Measurements from ENCODE around the gene CNTNAP5.

The CNTNAP5 gene

DNA sequence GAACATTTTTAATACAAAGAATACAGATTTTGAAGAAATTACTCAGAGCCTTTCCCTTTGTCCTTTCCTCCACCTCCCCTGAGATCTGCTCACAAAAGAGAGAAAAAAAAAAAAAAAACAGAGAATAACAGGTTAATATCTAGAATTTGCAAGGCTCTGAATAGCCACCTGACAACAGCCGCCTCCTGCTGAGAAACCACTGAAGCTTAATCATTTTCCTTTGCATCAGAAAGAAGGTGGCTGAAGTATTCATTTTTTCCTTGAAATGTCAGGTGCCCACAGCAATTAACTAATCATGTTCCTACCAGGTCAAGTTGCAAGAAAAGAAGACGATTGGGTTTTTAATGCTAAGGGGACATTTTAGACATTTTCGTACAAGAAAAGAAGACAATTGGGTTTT, 21.2 kb downstream of the CNTNAP5 start:
- no peaks in the 10 kb centered on the region for H3K4me1 ChIP-seq (ENCODE audit: control insufficient read depth, insufficient read depth, low read depth, low read length)
- H3K4me2 ChIP-seq (ENCODE audit: low read length, poor library complexity, severe bottlenecking): no peak overlapping the region

DNA sequence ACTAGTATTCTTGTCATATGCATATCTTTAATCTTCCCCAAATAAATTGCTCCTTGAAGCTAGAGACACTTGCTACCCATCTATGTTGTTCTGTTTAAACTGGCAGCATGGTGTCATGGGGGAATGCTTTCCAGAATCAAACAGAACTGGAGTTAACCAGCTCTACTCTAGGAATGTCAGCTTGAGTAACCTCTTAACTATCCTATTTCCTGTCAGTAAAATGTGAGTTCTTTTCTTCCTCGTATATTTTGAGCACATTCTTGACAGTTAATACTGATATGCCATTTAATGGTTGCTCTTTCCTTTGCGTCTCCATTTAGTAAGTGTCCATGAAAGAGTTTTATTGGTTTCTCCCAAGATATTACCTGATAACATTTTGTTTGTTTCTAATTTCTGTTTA, 23.0 kb downstream of the CNTNAP5 start:
- Histone ChIP-seq H3K27ac (ENCODE audit: low read length, poor library complexity, severe bottlenecking) (no peak overlapping the region), H2BK5ac (ENCODE audit: low read depth, low read length, poor library complexity, severe bottlenecking) (no peak overlapping the region), H3K4me2 (ENCODE audit: low read length, poor library complexity, severe bottlenecking) (no peak overlapping the region), H2BK12ac (ENCODE audit: low read length in 2 of 2) (no peak overlapping the region), H3K4me3 (ENCODE audit: insufficient read depth in 1 of 2, low read depth in 1 of 2, low read length in 2 of 2) (no peak overlapping the region), H3K36me3 (ENCODE audit: control insufficient read depth in 1 of 2, insufficient read depth in 2 of 2, low read depth in 1 of 2, low read length in 2 of 2) (no peaks in the 10 kb centered on the region), H3K27me3 (ENCODE audit: control insufficient read depth in 1 of 2, insufficient read depth in 1 of 2, low read length in 2 of 2) (no peaks in the 10 kb centered on the region), H3K9ac (ENCODE audit: low read length) (no peak overlapping the region), H3K23ac (ENCODE audit: low read length in 2 of 2) (no peak overlapping the region), H2BK15ac (ENCODE audit: low read depth, poor library complexity, severe bottlenecking) (no peak overlapping the region), H2AK5ac (ENCODE audit: low read length, severe bottlenecking) (no peak overlapping the region), H3K9me3 (ENCODE audit: control insufficient read depth, low read length) (no peaks in the 10 kb centered on the region), H3K4me1 (ENCODE audit: control insufficient read depth, insufficient read depth, low read depth, low read length) (no peaks in the 10 kb centered on the region), H3K79me1 (replicated peaks; ENCODE audit: low read length, poor library complexity, severe bottlenecking) (no peaks in the 10 kb centered on the region), H4K91ac (ENCODE audit: low read length) (no peak overlapping the region), H4K8ac (ENCODE audit: low read length) (no peak overlapping the region), H2AFZ (ENCODE audit: low read depth, low read length) (no peak overlapping the region), H3K14ac (ENCODE audit: low read length in 2 of 2) (no peak overlapping the region), H3K4ac (ENCODE audit: low read depth in 1 of 2, low read length in 2 of 2) (no peak overlapping the region), H2BK120ac (ENCODE audit: low read depth, low read length) (no peak overlapping the region), H3K18ac (ENCODE audit: low read depth in 1 of 2, low read length in 2 of 2) (no peak overlapping the region)
- DNase-seq: no peak
- no CpG with 5 or more reads among the region's 2 CpGs for WGBS

More for the DNA sequence above, 21.2 kb downstream of the CNTNAP5 start:
- Histone ChIP-seq H3K36me3 (ENCODE audit: control insufficient read depth in 1 of 2, insufficient read depth in 2 of 2, low read depth in 1 of 2, low read length in 2 of 2) (no peaks in the 10 kb centered on the region), H3K27me3 (ENCODE audit: control insufficient read depth in 1 of 2, insufficient read depth in 1 of 2, low read length in 2 of 2) (no peaks in the 10 kb centered on the region), H3K14ac (ENCODE audit: low read length in 2 of 2) (no peak overlapping the region), H2BK120ac (ENCODE audit: low read depth, low read length) (no peak overlapping the region), H3K9me3 (ENCODE audit: control insufficient read depth, low read length) (no peaks in the 10 kb centered on the region), H2BK15ac (ENCODE audit: low read depth, poor library complexity, severe bottlenecking) (no peak overlapping the region), H2BK12ac (ENCODE audit: low read length in 2 of 2) (no peak overlapping the region), H3K9ac (ENCODE audit: low read length) (no peak overlapping the region), H4K91ac (ENCODE audit: low read length) (no peak overlapping the region), H3K79me1 (replicated peaks; ENCODE audit: low read length, poor library complexity, severe bottlenecking) (no peaks in the 10 kb centered on the region), H3K23ac (ENCODE audit: low read length in 2 of 2) (no peak overlapping the region), H2AFZ (ENCODE audit: low read depth, low read length) (no peak overlapping the region), H3K4me3 (ENCODE audit: insufficient read depth in 1 of 2, low read depth in 1 of 2, low read length in 2 of 2) (no peak overlapping the region), H3K18ac (ENCODE audit: low read depth in 1 of 2, low read length in 2 of 2) (no peak overlapping the region), H3K4ac (ENCODE audit: low read depth in 1 of 2, low read length in 2 of 2) (no peak overlapping the region), H2BK5ac (ENCODE audit: low read depth, low read length, poor library complexity, severe bottlenecking) (no peak overlapping the region), H3K27ac (ENCODE audit: low read length, poor library complexity, severe bottlenecking) (no peak overlapping the region), H4K8ac (ENCODE audit: low read length) (no peak overlapping the region), H2AK5ac (ENCODE audit: low read length, severe bottlenecking) (no peak overlapping the region)
- DNase-seq: no peak
- WGBS: 53% methylated on average over 3 of the region's 3 CpGs

DNA sequence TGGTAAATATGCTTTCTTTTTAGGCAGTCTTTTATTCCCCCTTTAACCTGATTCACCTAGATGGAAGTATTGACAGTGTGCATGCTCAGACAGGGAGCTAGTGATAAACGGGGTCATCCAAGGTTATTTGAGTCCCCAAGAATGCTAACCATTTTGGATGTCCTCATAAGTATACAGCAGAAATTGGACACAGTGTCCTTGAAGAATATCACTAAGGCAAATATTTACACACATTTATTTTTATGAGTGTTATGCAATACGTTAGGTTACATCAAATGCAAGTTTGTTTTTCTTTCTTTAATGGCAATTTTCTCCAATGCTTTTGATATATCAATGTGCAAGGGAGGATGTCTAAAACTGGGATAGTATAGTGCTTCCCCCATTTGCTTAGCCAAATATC, 23.6 kb downstream of the CNTNAP5 start:
- Histone ChIP-seq H3K4me1 (ENCODE audit: control insufficient read depth, insufficient read depth, low read depth, low read length) (no peaks in the 10 kb centered on the region), H4K91ac (ENCODE audit: low read length) (no peak overlapping the region), H3K4ac (ENCODE audit: low read depth in 1 of 2, low read length in 2 of 2) (no peak overlapping the region), H2BK15ac (ENCODE audit: low read depth, poor library complexity, severe bottlenecking) (no peak overlapping the region), H3K4me3 (ENCODE audit: insufficient read depth in 1 of 2, low read depth in 1 of 2, low read length in 2 of 2) (no peak overlapping the region), H3K23ac (ENCODE audit: low read length in 2 of 2) (no peak overlapping the region), H2AFZ (ENCODE audit: low read depth, low read length) (no peak overlapping the region), H2AK5ac (ENCODE audit: low read length, severe bottlenecking) (no peak overlapping the region), H2BK12ac (ENCODE audit: low read length in 2 of 2) (no peak overlapping the region), H3K27ac (ENCODE audit: low read length, poor library complexity, severe bottlenecking) (no peak overlapping the region), H3K27me3 (ENCODE audit: control insufficient read depth in 1 of 2, insufficient read depth in 1 of 2, low read length in 2 of 2) (no peaks in the 10 kb centered on the region), H3K36me3 (ENCODE audit: control insufficient read depth in 1 of 2, insufficient read depth in 2 of 2, low read depth in 1 of 2, low read length in 2 of 2) (no peaks in the 10 kb centered on the region), H4K8ac (ENCODE audit: low read length) (no peak overlapping the region), H3K18ac (ENCODE audit: low read depth in 1 of 2, low read length in 2 of 2) (no peak overlapping the region), H3K4me2 (ENCODE audit: low read length, poor library complexity, severe bottlenecking) (no peak overlapping the region), H2BK120ac (ENCODE audit: low read depth, low read length) (no peak overlapping the region), H2BK5ac (ENCODE audit: low read depth, low read length, poor library complexity, severe bottlenecking) (no peak overlapping the region), H3K9ac (ENCODE audit: low read length) (no peak overlapping the region), H3K14ac (ENCODE audit: low read length in 2 of 2) (no peak overlapping the region), H3K9me3 (ENCODE audit: control insufficient read depth, low read length) (no peaks in the 10 kb centered on the region), H3K79me1 (replicated peaks; ENCODE audit: low read length, poor library complexity, severe bottlenecking) (no peaks in the 10 kb centered on the region)
- DNase-seq: no peak
- WGBS: 100% methylated on average over 1 of the region's 2 CpGs

DNA sequence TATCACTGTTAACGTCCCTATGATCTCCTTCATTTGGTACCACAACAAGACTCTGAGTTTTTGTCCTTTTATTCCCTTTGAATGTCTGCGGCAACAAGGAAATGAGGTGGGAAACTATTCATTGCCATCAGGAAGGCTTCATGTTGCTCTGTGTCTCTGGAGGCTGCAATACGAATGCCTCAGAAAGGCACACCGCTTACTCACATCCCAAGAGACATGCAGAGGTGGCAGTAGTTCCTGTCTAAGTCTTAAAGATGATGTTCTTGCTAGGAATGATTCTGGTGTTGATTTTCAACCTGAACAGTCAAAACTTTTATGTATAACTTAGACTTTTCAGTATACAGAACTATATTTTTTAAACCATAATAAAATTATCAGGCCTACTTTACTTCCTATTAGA, 24.0 kb downstream of the CNTNAP5 start:
- H2BK15ac ChIP-seq (ENCODE audit: low read depth, poor library complexity, severe bottlenecking): no peak overlapping the region
- no peaks in the 10 kb centered on the region for H3K4me1 ChIP-seq (ENCODE audit: control insufficient read depth, insufficient read depth, low read depth, low read length)
- no peak overlapping the region for H2AK5ac ChIP-seq (ENCODE audit: low read length, severe bottlenecking)
- H3K36me3 ChIP-seq (ENCODE audit: control insufficient read depth in 1 of 2, insufficient read depth in 2 of 2, low read depth in 1 of 2, low read length in 2 of 2): no peaks in the 10 kb centered on the region
- no peak overlapping the region for H3K9ac ChIP-seq (ENCODE audit: low read length)
- no peak overlapping the region for H2AFZ ChIP-seq (ENCODE audit: low read depth, low read length)
- DNase-seq: no peak
- no peak overlapping the region for H4K8ac ChIP-seq (ENCODE audit: low read length)
- H2BK12ac ChIP-seq (ENCODE audit: low read length in 2 of 2): no peak overlapping the region
- H3K27ac ChIP-seq (ENCODE audit: low read length, poor library complexity, severe bottlenecking): no peak overlapping the region
- H3K18ac ChIP-seq (ENCODE audit: low read depth in 1 of 2, low read length in 2 of 2): no peak overlapping the region
- no peak overlapping the region for H2BK120ac ChIP-seq (ENCODE audit: low read depth, low read length)
- no peaks in the 10 kb centered on the region for H3K27me3 ChIP-seq (ENCODE audit: control insufficient read depth in 1 of 2, insufficient read depth in 1 of 2, low read length in 2 of 2)
- H3K4ac ChIP-seq (ENCODE audit: low read depth in 1 of 2, low read length in 2 of 2): no peak overlapping the region
- H4K91ac ChIP-seq (ENCODE audit: low read length): no peak overlapping the region
- H2BK5ac ChIP-seq (ENCODE audit: low read depth, low read length, poor library complexity, severe bottlenecking): no peak overlapping the region
- no peaks in the 10 kb centered on the region for H3K79me1 ChIP-seq (replicated peaks; ENCODE audit: low read length, poor library complexity, severe bottlenecking)
- no peak overlapping the region for H3K23ac ChIP-seq (ENCODE audit: low read length in 2 of 2)
- H3K4me3 ChIP-seq (ENCODE audit: insufficient read depth in 1 of 2, low read depth in 1 of 2, low read length in 2 of 2): no peak overlapping the region
- H3K14ac ChIP-seq (ENCODE audit: low read length in 2 of 2): no peak overlapping the region
- H3K4me2 ChIP-seq (ENCODE audit: low read length, poor library complexity, severe bottlenecking): no peak overlapping the region
- H3K9me3 ChIP-seq (ENCODE audit: control insufficient read depth, low read length): no peaks in the 10 kb centered on the region
- WGBS: 61% methylated on average over 2 of the region's 4 CpGs
